K562 (cell line): ENCODE data around the gene MED16. TPM values are rescaled to one million over a fixed set of nuclear protein-coding genes. Genes with fewer than 3 reads are reported as not detected.

ENCODE experiments used
- ARID1B ChIP-seq: fragments of 450-650 bp; IDR thresholded peaks from 2 replicates; pipeline ENCODE4 v1.6.1; 2016; ENCODE audit warnings: antibody characterized with exemption, mild to moderate bottlenecking, inconsistent platforms
- CBX3 ChIP-seq, 2 experiments: IDR thresholded peaks; 1 replicate in 1 of 2; 2 replicates in 1 of 2; pipeline ENCODE4 v1.6.1; 2012; ENCODE audit warnings: inconsistent platforms in 2 of 2, low read length in 2 of 2, borderline replicate concordance in 1 of 2, control low read depth in 1 of 2
- CLOCK ChIP-seq: fragments of 250-450 bp; sonication (Bioruptor Pico); IDR thresholded peaks from 2 replicates; pipeline ENCODE4 v1.4.0; 2020; ENCODE audit warnings: mild to moderate bottlenecking, moderate library complexity, borderline replicate concordance
- GTF2E2 ChIP-seq: fragments of 200-800 bp; sonication (Bioruptor generic); IDR thresholded peaks from 2 replicates; pipeline ENCODE4 v1.6.1; 2016; ENCODE audit warnings: missing genetic modification characterization, missing compliant biosample characterization
- HDGF ChIP-seq: fragments of 450-650 bp; IDR thresholded peaks from 2 replicates; pipeline ENCODE4 v1.6.1; 2016
- IRF9 ChIP-seq: fragments of 450-650 bp; IDR thresholded peaks from 2 replicates; pipeline ENCODE4 v1.6.1; 2016; ENCODE audit warnings: missing biosample characterization, missing genetic modification characterization
- MAFG ChIP-seq: fragments of 450-650 bp; conservative IDR thresholded peaks from 2 replicates; pipeline ENCODE4 v1.6.1; 2016; ENCODE audit warnings: missing genetic modification characterization, missing compliant biosample characterization
- MCM3 ChIP-seq: fragments of 450-650 bp; IDR thresholded peaks from 2 replicates; pipeline ENCODE4 v1.6.1; 2016
- MEF2D ChIP-seq: conservative IDR thresholded peaks from 2 replicates; pipeline ENCODE4 v1.6.1; 2016; ENCODE audit warnings: low read depth, missing genetic modification characterization, missing compliant biosample characterization
- MNT ChIP-seq, 2 experiments: fragments of 450-650 bp; conservative IDR thresholded peaks; 2 replicates each; pipeline ENCODE4 v1.6.1; 2017; ENCODE audit warnings: mild to moderate bottlenecking in 2 of 2, moderate library complexity in 2 of 2
- RBFOX2 ChIP-seq: fragments of 200-400 bp; formaldehyde crosslinking; IDR thresholded peaks from 2 replicates; pipeline ENCODE4 v1.6.1; 2017; ENCODE audit warnings: low read depth, mild to moderate bottlenecking, low read length, moderate library complexity
- SIX5 ChIP-seq, 2 experiments: IDR thresholded peaks; 2 replicates each; pipeline ENCODE4 v1.6.1; 2011; ENCODE audit warnings: low read length in 2 of 2, borderline replicate concordance in 1 of 2, low read depth in 1 of 2, mild to moderate bottlenecking in 1 of 2, moderate library complexity in 1 of 2; ENCODE audit not compliant: insufficient read depth in 1 of 2
- SMAD4 ChIP-seq: fragments of 250-450 bp; sonication (Bioruptor Pico); conservative IDR thresholded peaks from 2 replicates; pipeline ENCODE4 v1.8.0; 2021; ENCODE audit warnings: inconsistent platforms, mild to moderate bottlenecking, moderate library complexity
- SREBF2 ChIP-seq: sonication (generic); formaldehyde crosslinking; IDR thresholded peaks from 2 replicates; pipeline ENCODE4 v1.4.0; 2020; ENCODE audit warnings: mild to moderate bottlenecking, missing genetic modification reagents
- ZC3H8 ChIP-seq: fragments of 450-650 bp; IDR thresholded peaks from 2 replicates; pipeline ENCODE4 v1.6.1; 2017
- ZNF134 ChIP-seq: fragments of 250-450 bp; sonication (Bioruptor Pico); conservative IDR thresholded peaks from 2 replicates; pipeline ENCODE4 v1.4.0; 2020
- ZNF143 ChIP-seq: sonication (generic); formaldehyde crosslinking; IDR thresholded peaks from 2 replicates; pipeline ENCODE4 v1.9.0; 2022; ENCODE audit warnings: mild to moderate bottlenecking, missing genetic modification reagents
- ZNF316 ChIP-seq: fragments of 450-650 bp; IDR thresholded peaks from 2 replicates; pipeline ENCODE4 v1.6.1; 2016
- ZNF384 ChIP-seq: IDR thresholded peaks from 2 replicates; pipeline ENCODE4 v1.6.1; 2012; ENCODE audit warnings: low read depth, low read length, improper control_type of control experiment
- ZNF398 ChIP-seq: fragments of 250-450 bp; sonication (Bioruptor Pico); IDR thresholded peaks from 2 replicates; pipeline ENCODE4 v1.8.0; 2021; ENCODE audit warnings: moderate library complexity, mild to moderate bottlenecking, inconsistent platforms
- ZNF79 ChIP-seq: fragments of 250-450 bp; sonication (Bioruptor Pico); IDR thresholded peaks from 2 replicates; pipeline ENCODE4 v1.4.0; 2020; ENCODE audit warnings: low read depth, mild to moderate bottlenecking, moderate library complexity
- polyA plus RNA-seq, 8 experiments: library from polyadenylated mRNA; depleted of rRNA in 4 of 8; stranded (reverse) in 5 of 8; unstranded in 3 of 8; fragments of >200 nt; fragmentation: Nextera tagmentation in 2 of 8; fragmentation: Illumina TruSeq in 1 of 8; extraction: Ambion mirVana in 2 of 8; extraction: Trizol in 1 of 8; gene quantifications; 2 replicates each; pipeline versions ENCODE4 v1.2.1 to v1.2.3, GENCODE V29; 2011 to 2014; ENCODE audit warnings: inconsistent platforms in 1 of 8, missing spikeins in 1 of 8
- total RNA-seq, 7 experiments: library from RNA; depleted of rRNA in 6 of 7; stranded (reverse); fragments of >200 nt in 6 of 7; fragmentation: Illumina TruSeq in 2 of 7; extraction: Trizol in 2 of 7; gene quantifications; 2 replicates each; pipeline versions ENCODE4 v1.2.1 to v1.2.3, GENCODE V29; 2011 to 2021; ENCODE audit warnings: low replicate concordance in 1 of 7

Gene MED16
- total and polyA plus RNA-seq, 9 of the 15 experiments (the other 6 are each of a cell fraction or from before 2014, with no cell fraction given): 0.89 to 59.9 (median 8.6) TPM

- TF ChIP-seq SREBF2 (CRISPR knock-in tag) (no peak), ZNF143 (no peak), MAFG (tag) (no peak), CLOCK (CRISPR knock-in tag) (no peak), ZNF316 (no peak), RBFOX2 (no peak), MEF2D (tag) (no peak), GTF2E2 (no peak), ZC3H8 (no peak), MNT (conservative IDR thresholded peaks at IDR 0.05) (no peak), ZNF398 (CRISPR knock-in tag) (no peak), MCM3 (no peak), SMAD4 (CRISPR knock-in tag) (no peak), SIX5 (IDR thresholded peaks at IDR 0.05; ENCODE audit: borderline replicate concordance in 1 of 2, insufficient read depth in 1 of 2, low read depth in 1 of 2, low read length in 2 of 2) (no peak), CBX3 (IDR thresholded peaks at IDR 0.05; ENCODE audit: borderline replicate concordance in 1 of 2, low read length in 2 of 2) (0 out of 3 replicates have a peak, but pooled peaks of 1 of the 2 experiments have one; percentile 25), ZNF79 (CRISPR knock-in tag) (no peak), IRF9 (tag) (no peak), ZNF384 (no peak), HDGF (no peak), ZNF134 (CRISPR knock-in tag) (no peak), ARID1B (no peak)
Observed at GRCh38 chr19:939439-939838, 46.5 kb upstream of the MED16 start (continued).
